SU-DHL-6 (cell line): ENCODE data around the gene GPR135.

Source experiments
- EZH2phosphoT487 ChIP-seq: fragments of 200-600 bp; sonication (generic), shearing (Covaris generic); conservative IDR thresholded peaks from 2 replicates; pipeline ENCODE4 v1.6.1; 2018; ENCODE audit warnings: mild to moderate bottlenecking, antibody characterized with exemption, low read length, moderate library complexity, mixed read lengths
- TF ChIP-seq, protein P1 (sequence below): fragments of 200-600 bp; sonication (generic); IDR thresholded peaks from one replicate; pipeline ENCODE4 v1.5.1; 2017; ENCODE audit warnings: antibody characterized with exemption, mild to moderate bottlenecking, low read length, moderate library complexity; ENCODE audit not compliant: insufficient read depth, poor library complexity, severe bottlenecking

- TF ChIP-seq, protein P1, sequence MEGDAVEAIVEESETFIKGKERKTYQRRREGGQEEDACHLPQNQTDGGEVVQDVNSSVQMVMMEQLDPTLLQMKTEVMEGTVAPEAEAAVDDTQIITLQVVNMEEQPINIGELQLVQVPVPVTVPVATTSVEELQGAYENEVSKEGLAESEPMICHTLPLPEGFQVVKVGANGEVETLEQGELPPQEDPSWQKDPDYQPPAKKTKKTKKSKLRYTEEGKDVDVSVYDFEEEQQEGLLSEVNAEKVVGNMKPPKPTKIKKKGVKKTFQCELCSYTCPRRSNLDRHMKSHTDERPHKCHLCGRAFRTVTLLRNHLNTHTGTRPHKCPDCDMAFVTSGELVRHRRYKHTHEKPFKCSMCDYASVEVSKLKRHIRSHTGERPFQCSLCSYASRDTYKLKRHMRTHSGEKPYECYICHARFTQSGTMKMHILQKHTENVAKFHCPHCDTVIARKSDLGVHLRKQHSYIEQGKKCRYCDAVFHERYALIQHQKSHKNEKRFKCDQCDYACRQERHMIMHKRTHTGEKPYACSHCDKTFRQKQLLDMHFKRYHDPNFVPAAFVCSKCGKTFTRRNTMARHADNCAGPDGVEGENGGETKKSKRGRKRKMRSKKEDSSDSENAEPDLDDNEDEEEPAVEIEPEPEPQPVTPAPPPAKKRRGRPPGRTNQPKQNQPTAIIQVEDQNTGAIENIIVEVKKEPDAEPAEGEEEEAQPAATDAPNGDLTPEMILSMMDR: no peak
- no peak for TF ChIP-seq EZH2phosphoT487
Observed at GRCh38 chr14:59428581-59429012, 36.6 kb downstream of the GPR135 start.
